ENCODE measurements around the gene HES5.

DNA sequence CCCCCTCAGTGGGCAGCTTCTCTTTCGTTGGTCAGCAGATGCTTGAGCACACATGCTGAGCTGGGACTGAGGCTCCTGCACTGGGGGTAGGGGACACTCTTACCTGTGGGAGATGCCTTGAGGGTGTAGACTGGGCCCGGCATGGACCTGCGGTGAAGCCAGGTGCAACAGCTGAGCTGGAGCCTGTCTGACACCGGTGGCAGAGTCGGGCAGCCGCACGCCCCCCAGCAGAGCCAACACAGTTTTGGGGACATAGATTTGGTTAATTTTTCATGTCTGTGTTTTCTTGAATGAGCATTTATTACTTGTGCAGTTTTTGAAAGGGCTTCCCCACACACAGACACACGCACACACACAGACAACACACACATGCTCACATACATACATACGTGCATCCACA lies 5.9 kb upstream of the HES5 start:
- TF ChIP-seq, protein P1, sequence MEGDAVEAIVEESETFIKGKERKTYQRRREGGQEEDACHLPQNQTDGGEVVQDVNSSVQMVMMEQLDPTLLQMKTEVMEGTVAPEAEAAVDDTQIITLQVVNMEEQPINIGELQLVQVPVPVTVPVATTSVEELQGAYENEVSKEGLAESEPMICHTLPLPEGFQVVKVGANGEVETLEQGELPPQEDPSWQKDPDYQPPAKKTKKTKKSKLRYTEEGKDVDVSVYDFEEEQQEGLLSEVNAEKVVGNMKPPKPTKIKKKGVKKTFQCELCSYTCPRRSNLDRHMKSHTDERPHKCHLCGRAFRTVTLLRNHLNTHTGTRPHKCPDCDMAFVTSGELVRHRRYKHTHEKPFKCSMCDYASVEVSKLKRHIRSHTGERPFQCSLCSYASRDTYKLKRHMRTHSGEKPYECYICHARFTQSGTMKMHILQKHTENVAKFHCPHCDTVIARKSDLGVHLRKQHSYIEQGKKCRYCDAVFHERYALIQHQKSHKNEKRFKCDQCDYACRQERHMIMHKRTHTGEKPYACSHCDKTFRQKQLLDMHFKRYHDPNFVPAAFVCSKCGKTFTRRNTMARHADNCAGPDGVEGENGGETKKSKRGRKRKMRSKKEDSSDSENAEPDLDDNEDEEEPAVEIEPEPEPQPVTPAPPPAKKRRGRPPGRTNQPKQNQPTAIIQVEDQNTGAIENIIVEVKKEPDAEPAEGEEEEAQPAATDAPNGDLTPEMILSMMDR (IDR thresholded peaks at IDR 0.05) = no peak
- TF ChIP-seq POLR2A (IDR thresholded peaks at IDR 0.05) = no peak
